H1 (cell line): ENCODE measurements around the gene TTC22.

Source experiments
- PHF8 ChIP-seq: fragments of 200-600 bp; sonication (generic); conservative IDR thresholded peaks from 2 replicates; pipeline ENCODE4 v1.7.1; 2012; ENCODE audit warnings: low read depth, mild to moderate bottlenecking, inconsistent platforms, low read length, moderate library complexity
- RNF2 ChIP-seq: fragments of 200-900, 300-1000 bp; sonication (generic); IDR thresholded peaks from 2 replicates; pipeline ENCODE4 v1.7.1; 2016; ENCODE audit warnings: borderline replicate concordance, low read depth, mild to moderate bottlenecking, antibody characterized with exemption, low read length; ENCODE audit not compliant: poor library complexity, severe bottlenecking; ENCODE audit errors: missing control alignments
- TAF7 ChIP-seq: optimal IDR thresholded peaks from 2 replicates; pipeline ENCODE3; 2011; ENCODE audit warnings: low read depth, mild to moderate bottlenecking, inconsistent platforms, low read length, moderate library complexity, borderline replicate concordance

GRCh38 chr1:54837002-54837853 lies 36.1 kb upstream of the TTC22 start:
- TF ChIP-seq TAF7 (no peak), RNF2 (no peak), PHF8 (no peak)
